KOPT-K1 (cell line): ENCODE results near the gene LGALS7B.
"Not testable (repeated sequence)": the region's sequence is repeated elsewhere in the genome, so short reads cannot be mapped to it uniquely, and the experiment has no call there.

Source experiments
- H3K27ac ChIP-seq: fragments of 200-600 bp; sonication (generic); 2 replicates; pipeline ENCODE4 v1.5.1; 2016; ENCODE audit warnings: antibody characterized with exemption, mild to moderate bottlenecking, low read depth, low read length; ENCODE audit not compliant: poor library complexity, severe bottlenecking
- H3K36me3 ChIP-seq: fragments of 200-600 bp; sonication (generic); 2 replicates; pipeline ENCODE4 v1.5.1; 2017; ENCODE audit warnings: antibody characterized with exemption, mild to moderate bottlenecking, low read length, moderate library complexity; ENCODE audit not compliant: insufficient read depth
- H3K9me3 ChIP-seq: fragments of 200-600 bp; sonication (generic); 2 replicates; pipeline ENCODE4 v1.5.1; 2017; ENCODE audit warnings: antibody characterized with exemption, low read length, mild to moderate bottlenecking; ENCODE audit not compliant: insufficient read depth, poor library complexity, severe bottlenecking

Gene LGALS7B

GRCh38 chr19:38782212-38782611 lies 6.8 kb upstream of the LGALS7B start:
- not testable (repeated sequence) for H3K36me3 ChIP-seq, H3K27ac ChIP-seq

DNA sequence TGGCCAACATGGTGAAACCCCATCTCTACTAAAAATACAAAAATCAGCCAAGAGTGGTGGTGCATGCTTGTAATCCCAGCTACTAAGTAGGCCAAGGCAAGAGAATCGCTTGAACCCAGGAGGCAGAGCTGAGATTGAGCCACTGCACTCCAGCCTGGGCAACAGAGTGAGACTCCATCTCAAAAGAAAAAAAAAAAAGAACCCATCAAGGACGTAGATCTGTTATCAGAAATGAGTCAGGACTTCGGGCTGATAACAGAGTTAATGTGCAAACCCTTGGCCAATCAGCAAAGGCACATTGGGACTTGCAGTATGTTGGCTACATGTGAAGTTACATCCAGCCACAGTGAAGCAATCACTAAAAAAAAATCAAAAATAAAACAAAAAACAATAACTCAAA lies 4.8 kb upstream of the LGALS7B start:
- H3K9me3 ChIP-seq = no peaks in the 10 kb centered on the region
- H3K36me3 ChIP-seq = no peaks in the 10 kb centered on the region
- H3K27ac ChIP-seq = no peak overlapping the region

More at GRCh38 chr19:38782212-38782611, 6.8 kb upstream of the LGALS7B start:
- not testable (repeated sequence) for H3K9me3 ChIP-seq

- H3K36me3 ChIP-seq = no peaks in the 10 kb centered on the region
- no peaks in the 10 kb centered on the region for H3K9me3 ChIP-seq
- H3K27ac ChIP-seq = no peak overlapping the region
Measured at GRCh38 chr19:38785187-38785699, 3.8 kb upstream of the LGALS7B start.

GRCh38 chr19:38786061-38786460 lies 2.9 kb upstream of the LGALS7B start:
- H3K36me3 ChIP-seq, H3K9me3 ChIP-seq, H3K27ac ChIP-seq: not testable (repeated sequence)

- Histone ChIP-seq H3K36me3 (no peaks in the 10 kb centered on the region), H3K9me3 (no peaks in the 10 kb centered on the region), H3K27ac (no peak overlapping the region)
Measured at GRCh38 chr19:38786572-38787265, 2.3 kb upstream of the LGALS7B start.

GRCh38 chr19:38790507-38791403 lies 1.8 kb downstream of the LGALS7B start:
- H3K9me3 ChIP-seq, H3K27ac ChIP-seq, H3K36me3 ChIP-seq: not testable (repeated sequence)

- not testable (repeated sequence) for H3K27ac ChIP-seq, H3K36me3 ChIP-seq
Measured at GRCh38 chr19:38791451-38792064, 2.6 kb downstream of the LGALS7B start.

DNA sequence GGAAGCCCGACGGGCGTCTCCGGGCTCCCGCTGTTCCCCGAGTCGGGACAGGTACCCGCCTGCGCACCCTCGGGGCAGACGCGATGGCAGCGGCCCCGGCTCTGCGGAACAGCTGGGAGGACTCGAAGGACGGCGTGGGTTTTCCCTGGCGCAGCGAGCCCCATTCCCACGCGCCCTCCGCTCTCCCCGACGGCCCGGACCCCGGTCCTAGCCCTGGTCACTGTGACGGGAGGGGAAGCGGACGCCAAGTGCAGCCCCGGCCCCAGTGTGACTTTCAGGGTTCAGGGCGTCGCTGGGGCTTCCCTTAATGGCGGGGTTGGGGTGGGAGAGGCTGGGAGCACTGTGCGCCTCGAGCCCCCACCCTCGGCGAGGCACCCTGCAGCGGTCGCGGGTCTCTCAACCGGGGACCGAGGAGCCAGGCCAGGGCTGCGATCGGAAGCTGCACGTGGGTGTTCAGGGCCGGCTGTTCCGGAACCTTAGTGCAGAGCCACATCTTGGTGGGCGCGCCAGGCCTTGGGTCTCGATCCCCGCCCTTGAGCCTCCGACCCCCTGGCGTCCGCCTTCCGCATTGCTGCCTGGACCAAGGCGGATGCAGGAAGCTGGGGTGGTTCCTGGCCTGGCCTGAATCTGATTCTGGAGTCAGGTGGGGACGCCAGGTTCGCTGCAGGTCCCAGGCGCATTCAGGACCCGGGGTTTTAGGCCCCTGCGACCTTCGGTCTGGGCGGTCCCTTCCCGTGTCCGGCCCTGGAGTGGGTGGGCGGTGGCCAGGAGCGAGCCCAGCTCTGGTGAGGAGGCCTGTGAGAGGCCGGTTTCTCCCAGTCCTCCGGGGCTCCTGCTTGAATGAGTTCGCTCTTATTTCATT lies 3.5 kb downstream of the LGALS7B start:
- H3K27ac ChIP-seq = no peak overlapping the region
- no peaks in the 10 kb centered on the region for H3K36me3 ChIP-seq
- no peaks in the 10 kb centered on the region for H3K9me3 ChIP-seq

More at GRCh38 chr19:38791451-38792064, 2.6 kb downstream of the LGALS7B start:
- H3K9me3 ChIP-seq = not testable (repeated sequence)

GRCh38 chr19:38793177-38793576 lies 4.2 kb downstream of the LGALS7B start:
- no peaks in the 10 kb centered on the region for H3K36me3 ChIP-seq
- H3K27ac ChIP-seq = no peak overlapping the region
- H3K9me3 ChIP-seq = no peaks in the 10 kb centered on the region

GRCh38 chr19:38793671-38794070 lies 4.7 kb downstream of the LGALS7B start:
- H3K36me3 ChIP-seq = no peaks in the 10 kb centered on the region
- H3K27ac ChIP-seq = no peak overlapping the region
- no peaks in the 10 kb centered on the region for H3K9me3 ChIP-seq

- Histone ChIP-seq H3K27ac (no peak overlapping the region), H3K36me3 (no peaks in the 10 kb centered on the region), H3K9me3 (no peaks in the 10 kb centered on the region)
Measured at GRCh38 chr19:38795549-38795948, 6.5 kb downstream of the LGALS7B start.

- H3K9me3 ChIP-seq = no peaks in the 10 kb centered on the region
Measured at GRCh38 chr19:38796154-38796553, 7.2 kb downstream of the LGALS7B start.

GRCh38 chr19:38797781-38798180 lies 8.8 kb downstream of the LGALS7B start:
- H3K36me3 ChIP-seq, H3K9me3 ChIP-seq, H3K27ac ChIP-seq: not testable (repeated sequence)

More at GRCh38 chr19:38796154-38796553, 7.2 kb downstream of the LGALS7B start:
- Histone ChIP-seq H3K36me3 (no peaks in the 10 kb centered on the region), H3K27ac (no peak overlapping the region)

DNA sequence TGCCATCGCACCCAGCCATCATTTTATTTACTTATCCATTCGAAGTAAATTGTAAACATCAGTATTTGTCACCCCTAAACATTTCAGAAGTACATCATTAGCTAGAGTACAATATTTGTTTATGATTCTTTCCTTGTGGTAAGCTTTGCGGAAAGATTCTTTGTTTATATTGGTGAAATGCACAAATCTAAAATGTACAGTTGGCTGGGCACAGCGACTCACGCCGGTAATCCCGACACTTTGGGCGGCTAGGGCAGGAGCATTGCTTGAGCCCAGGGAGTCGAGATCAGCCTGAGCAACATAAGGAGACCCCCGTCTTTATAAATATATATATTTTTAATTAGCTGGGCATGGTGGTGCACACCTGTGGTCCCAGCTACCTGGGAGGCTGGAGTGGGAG lies 10.1 kb downstream of the LGALS7B start:
- Histone ChIP-seq H3K36me3 (no peaks in the 10 kb centered on the region), H3K27ac (no peak overlapping the region), H3K9me3 (no peaks in the 10 kb centered on the region)
